MM.1S (cell line): ENCODE results near the gene SLC5A9.

Source experiments
- CTCF ChIP-seq: fragments of 300-600 bp; sonication (generic); IDR thresholded peaks from 2 replicates; pipeline ENCODE4 v1.5.1; 2016; ENCODE audit warnings: antibody characterized with exemption, low read length, mixed read lengths
- EZH2 ChIP-seq: fragments of 300-600 bp; sonication (generic); optimal IDR thresholded peaks from 2 replicates; pipeline ENCODE3; 2017; ENCODE audit warnings: low read depth, mild to moderate bottlenecking, antibody characterized with exemption, low read length, mixed read lengths
- EZH2phosphoT487 ChIP-seq: fragments of 300-600 bp; sonication (generic); IDR thresholded peaks from 2 replicates; pipeline ENCODE4 v1.6.1; 2018; ENCODE audit warnings: antibody characterized with exemption, low read length

GRCh38 chr1:48232722-48233121, 10.2 kb downstream of the SLC5A9 start:
- TF ChIP-seq CTCF (no peak), EZH2phosphoT487 (no peak), EZH2 (no peak)
